LoVo (cell line): Measurements from ENCODE around the gene METTL5.

Experiments used
- DNase-seq: peaks from one replicate; pipeline ENCODE4 v3.0.0-alpha.2; 2016; ENCODE audit warnings: low spot score

Gene METTL5

DNA sequence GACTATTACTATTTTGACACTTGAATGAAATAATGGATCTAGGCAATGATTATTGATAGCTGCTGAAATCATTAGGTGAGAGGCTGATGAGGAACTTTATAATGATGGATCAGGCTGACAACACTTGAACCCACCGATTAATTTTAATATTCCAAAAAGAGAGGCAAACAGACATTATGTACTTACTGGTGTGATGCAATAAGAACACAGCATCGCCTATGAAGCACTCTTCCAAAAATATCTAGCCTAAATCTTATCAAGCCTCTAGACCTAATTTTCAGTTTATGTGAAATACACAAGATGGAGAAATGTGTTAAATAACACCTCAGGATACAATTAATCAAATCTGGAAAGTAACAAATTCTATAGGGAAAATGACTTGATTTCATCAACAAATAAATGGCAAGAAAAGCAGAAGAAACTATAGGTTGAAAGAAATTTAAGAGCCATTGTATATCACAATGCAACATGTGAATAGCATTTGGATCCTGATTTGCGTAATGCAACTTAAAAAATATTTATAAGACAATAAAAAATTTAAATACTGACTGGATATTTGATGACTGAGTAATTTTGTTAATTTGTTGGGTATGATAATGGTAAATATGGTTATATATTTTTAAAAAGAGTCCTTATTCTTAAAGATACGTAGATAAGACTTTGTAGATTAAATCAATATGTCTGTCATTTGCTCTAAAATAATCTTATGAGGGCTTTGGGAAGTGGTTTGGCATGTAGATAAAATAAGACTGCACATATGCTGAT, 43.3 kb downstream of the METTL5 start:
- DNase-seq = no peak

DNA sequence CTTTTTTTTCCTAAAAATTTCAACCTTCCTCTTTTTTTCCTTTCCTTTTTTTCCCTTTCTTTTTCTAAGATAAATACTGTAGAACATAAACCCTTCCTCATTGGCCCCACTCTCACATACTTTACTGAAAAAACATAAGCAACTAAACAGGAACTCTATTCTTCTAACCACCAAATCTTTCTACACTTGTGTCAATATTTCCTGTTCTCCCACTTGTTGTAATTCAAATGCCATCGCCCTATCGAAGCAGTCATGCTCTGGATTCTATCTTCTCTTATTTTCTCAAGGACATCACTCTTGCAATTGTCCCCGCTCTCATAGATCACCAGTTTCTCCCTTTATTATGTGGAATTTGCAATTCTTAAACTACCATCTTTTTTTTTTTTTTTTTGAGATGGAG, 46.3 kb downstream of the METTL5 start:
- DNase-seq = no peak

DNA sequence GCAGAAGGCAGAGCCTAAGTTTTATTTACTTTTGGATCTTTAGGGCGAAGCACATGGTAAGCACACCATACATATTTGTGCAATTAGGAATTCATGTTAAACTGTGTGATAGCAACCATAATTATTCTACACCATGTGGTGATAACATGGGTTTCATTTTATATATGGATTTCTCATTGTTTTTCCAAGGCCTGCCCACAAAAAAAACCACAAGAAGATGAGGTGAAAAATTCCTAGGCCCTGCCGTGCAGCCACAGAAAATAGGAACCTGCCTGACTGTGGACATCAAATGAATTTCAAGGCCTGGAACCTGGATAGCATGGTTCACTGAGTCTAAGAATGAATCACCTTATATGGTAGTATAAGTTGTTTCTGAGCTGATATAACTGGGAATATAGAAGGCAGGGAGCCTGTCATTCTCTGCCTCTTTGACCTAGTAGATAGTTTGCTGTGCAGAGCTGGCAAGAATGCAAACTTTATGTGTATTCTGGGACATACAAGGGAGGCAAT, 48.4 kb downstream of the METTL5 start:
- no peak for DNase-seq

DNA sequence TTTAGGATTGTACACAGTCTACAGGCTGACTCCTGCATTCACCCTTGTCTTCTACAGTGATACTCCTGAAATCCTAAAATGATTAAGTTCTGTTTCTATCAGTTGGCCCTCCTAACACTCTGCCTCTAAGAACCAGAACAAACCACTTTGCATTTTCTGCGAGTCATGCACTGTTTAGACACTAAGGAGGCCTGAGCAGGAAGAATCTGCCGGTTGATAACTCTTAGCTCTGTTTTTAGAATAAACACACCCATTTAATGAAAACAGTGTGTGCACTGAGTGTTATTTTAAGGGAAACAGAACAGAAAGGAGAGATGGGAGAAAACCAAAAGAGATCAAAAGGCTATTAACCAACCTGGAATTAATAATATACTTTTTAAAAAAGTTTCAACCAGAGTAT, 48.9 kb downstream of the METTL5 start:
- DNase-seq = no peak

DNA sequence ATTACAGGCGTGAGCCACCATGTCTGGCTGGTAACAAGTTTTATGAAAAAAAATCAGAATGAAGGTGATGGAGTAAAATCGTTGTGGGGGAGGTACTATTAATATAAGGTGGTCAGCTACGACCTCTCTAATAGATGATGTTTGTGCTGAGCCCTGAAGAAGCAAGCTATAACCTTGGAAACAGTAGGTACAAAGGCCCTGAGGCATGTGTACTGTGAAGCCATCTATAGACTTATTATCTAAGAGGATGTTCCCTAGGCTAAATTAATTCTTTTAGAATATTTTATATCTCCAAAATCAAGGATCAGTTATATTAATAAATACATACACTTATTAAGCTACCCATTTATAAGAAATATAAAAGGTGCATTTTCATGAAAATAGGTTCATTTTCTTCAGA, 49.4 kb downstream of the METTL5 start:
- DNase-seq = no peak

DNA sequence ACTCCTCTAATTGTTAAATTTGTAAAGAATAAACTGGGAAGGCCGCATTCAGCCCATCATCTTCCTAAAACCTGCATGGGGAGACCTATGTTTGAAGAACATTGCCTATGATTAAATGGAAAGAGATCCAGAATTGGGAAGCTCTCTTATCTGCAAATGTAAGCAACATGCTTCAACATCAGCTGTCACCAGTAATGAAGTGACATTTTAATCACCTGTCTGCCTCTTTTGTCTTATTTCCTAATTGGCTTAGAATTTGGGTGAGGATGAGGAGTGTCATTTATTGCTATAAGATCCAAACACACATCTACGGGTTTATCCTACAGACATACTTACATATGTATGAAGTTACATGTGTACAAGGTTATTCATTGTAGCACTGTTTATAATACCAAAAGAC, 52.1 kb downstream of the METTL5 start:
- DNase-seq = no peak

DNA sequence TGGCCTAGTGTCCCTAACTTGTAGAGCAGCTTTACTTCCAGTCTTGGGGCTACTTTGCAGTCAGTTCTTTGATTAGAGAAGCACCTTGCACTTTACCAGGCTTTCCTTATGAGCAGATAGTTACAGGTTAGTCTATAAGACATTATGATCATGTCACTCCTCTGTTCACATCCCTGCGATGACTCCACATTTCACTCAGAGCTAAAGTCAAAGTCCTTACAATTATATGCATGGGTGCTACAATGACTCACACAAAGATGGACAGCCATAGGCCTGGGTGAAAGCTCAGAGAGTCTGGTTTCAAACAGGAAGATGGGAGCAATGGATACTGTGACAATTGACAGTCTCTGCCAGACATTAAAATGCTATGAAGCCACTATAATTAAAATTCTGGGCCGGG, 53.1 kb downstream of the METTL5 start:
- DNase-seq = no peak

DNA sequence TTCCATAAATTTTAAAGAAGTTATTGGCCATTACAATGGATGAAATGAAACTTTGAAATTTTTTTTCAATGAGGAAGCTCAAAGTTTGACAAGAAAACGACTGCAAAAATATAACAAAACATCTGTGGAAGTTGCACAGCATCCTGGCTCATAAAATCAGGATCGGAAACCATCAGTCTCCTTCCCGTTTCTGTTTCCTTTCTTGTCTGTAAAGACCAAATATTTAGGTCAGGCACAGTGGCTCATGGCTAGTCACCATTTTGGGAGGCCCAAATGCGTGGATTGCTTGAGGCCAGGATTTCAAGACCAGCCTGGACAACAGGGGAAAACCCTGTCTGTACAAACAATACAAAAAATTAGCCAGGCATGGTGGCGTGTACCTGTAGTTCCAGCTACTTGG, 53.7 kb downstream of the METTL5 start:
- DNase-seq = no peak

DNA sequence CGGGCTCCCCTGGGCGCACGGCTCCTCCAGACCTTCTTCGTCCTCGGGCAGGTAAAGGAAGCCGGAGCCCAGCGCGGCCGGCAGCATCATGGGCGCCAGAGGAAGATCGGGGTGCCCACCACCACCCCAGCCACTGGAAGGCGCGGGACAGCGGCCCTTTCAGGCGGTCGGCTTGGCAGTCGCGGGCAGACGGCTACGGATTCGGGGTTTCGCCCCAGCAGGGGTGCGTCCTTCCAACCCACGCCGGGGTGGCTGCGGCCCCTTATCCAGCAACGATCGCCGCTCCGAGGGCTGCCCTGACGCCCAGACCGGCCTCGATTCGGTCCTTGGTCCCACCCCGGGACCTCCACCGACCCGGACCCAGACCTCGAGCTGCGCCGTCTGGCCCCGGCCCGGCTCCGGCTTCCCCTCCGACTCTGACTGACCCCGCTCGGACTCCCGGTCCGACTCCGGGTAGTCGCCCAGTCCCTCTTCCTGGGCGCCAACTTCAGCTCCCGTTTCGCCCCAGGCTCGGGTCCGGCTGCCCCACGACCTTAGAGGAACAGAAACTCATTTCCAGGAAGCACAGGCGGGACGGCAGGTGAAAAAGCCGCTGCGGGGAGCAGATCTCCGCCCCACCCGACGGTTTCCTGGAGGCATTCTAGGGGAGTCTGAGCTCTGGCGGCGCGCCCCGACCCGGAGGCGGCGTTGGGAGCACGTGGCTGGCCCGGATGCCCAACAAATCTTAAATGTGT, 56.3 kb downstream of the METTL5 start:
- no peak for DNase-seq

DNA sequence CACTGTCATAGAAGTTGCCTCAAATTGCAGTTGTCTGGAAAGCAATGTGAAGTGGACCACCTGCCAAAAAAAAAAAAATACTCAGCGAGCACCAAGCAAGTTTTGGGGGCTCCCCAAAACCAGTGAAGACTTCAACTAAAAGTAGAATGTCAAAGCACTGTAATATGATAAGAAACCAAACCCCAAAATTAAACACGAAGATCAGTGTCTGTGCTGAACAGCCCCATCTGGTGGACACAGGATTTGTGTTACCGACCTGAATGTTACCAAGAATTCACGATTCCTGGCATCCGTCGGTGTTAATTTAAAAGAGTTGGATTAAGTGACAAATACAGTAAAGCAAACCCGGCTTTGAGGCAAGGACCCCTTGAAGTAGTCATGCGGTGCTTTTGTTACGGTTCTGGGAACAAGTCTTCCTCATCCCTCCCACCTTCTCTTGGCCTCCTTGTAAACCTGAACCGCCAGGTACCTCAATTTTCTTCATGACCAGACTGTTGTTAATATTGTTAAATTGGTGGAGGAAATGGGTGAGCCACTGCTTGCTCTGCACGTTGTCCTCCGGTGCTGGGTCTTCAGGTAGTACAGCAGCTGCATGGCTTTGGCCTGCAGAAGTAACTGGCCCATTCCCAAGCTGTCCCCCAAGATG, 57.3 kb downstream of the METTL5 start:
- DNase-seq = peak; percentile 50

DNA sequence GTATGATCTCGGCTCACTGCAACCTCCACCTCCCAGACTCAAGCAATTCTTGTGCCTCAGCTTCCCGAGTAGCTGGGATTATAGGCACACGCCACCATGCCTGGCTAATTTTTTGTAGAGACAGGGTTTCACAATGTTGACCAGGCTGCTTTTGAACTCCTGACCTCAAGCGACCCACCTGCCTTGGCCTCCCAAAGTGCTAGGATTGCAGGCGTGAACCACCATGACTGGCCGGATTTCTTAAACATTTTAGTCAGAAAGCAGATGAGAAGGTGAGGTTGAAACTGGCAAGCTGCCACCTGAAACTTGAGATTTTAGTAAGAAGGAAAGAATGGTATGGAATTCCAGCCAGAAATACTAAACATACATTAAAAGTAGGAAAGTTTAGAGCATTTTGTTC, 59.2 kb downstream of the METTL5 start:
- DNase-seq = no peak

DNA sequence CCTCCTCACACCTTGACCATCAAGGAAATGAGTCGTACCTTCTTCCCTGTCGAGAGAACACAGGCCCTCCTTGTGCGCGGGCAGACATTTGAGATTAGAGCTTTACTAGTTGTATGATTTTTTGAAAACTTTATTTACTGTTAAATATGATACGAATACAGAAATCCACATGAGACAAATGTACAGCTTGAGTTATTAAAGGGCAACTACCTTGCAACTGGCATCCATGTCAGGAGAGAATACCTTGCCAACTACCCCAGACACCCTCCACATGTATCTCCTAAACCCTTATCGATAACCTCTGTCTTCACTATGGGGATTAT, 62.8 kb downstream of the METTL5 start:
- no peak for DNase-seq
